Body of pancreas (tissue), 4 donors: ENCODE results near the gene PSEN1. TPM values are rescaled to one million over a fixed set of nuclear protein-coding genes. Genes with fewer than 3 reads are reported as not detected.

Experiments
- ATAC-seq: fragments of 150-250 bp; one replicate; pipeline ENCODE4 v1.9.1; 2016
- DNase-seq, 4 donors: peaks; one replicate each; pipeline ENCODE4 v3.0.0-alpha.2; 2019
- H3K27ac ChIP-seq, 4 donors: fragments of 200-600 bp; sonication (generic); 1 replicate in 3 of 4; 2 replicates in 1 of 4; pipeline versions ENCODE4 v1.5.1 to v1.6.1; 2016 to 2019; ENCODE audit warnings: mild to moderate bottlenecking in 1 of 4, mixed read lengths in 1 of 4, moderate library complexity in 1 of 4
- H3K27me3 ChIP-seq, 2 donors: fragments of 200-600 bp; sonication (generic); one replicate each; pipeline ENCODE4 v1.6.0; 2016; ENCODE audit warnings: mild to moderate bottlenecking in 1 of 2
- H3K36me3 ChIP-seq, 2 donors: fragments of 200-600 bp; sonication (generic); replicated peaks in 1 of 2; 2 replicates each; pipeline ENCODE4 v1.5.1; 2016; ENCODE audit warnings: low read depth in 2 of 2; ENCODE audit not compliant: insufficient read depth in 1 of 2
- H3K4me1 ChIP-seq: fragments of 200-600 bp; sonication (generic); one replicate; pipeline ENCODE4 v1.6.0; 2016
- H3K4me3 ChIP-seq, 2 donors: fragments of 200-600 bp; sonication (generic); 1 replicate in 1 of 2; 2 replicates in 1 of 2; pipeline ENCODE4 v1.5.1; 2016 to 2019
- H3K9me3 ChIP-seq, 3 donors: fragments of 200-600 bp; sonication (generic); 1 replicate in 2 of 3; 2 replicates in 1 of 3; pipeline ENCODE4 v1.5.1; 2016
- POLR2A ChIP-seq, 3 donors: fragments of 450-650 bp; IDR thresholded peaks; one replicate each; pipeline ENCODE4 v1.6.1; 2016; ENCODE audit warnings: antibody characterized with exemption in 3 of 3, mild to moderate bottlenecking in 2 of 3
- WGBS, 2 donors: methylation state at CpG; one replicate each; pipeline ENCODE4 v1.1.5; 2017; 5-methylcytosine and 5-hydroxymethylcytosine counted together
- intact Hi-C: fragments of 100-400 bp; cut with DNase I; formaldehyde crosslinking; loops from one replicate; pipeline ENCODE4 v1.15.1; 2023
- total RNA-seq, 2 donors: library from RNA; depleted of rRNA; stranded (reverse); fragments of >200 nt; gene quantifications; one replicate each; pipeline ENCODE4 v1.1.0, GENCODE V29; 2016
- TF ChIP-seq, protein P1 (sequence below), 7 experiments: fragments of 450-650 bp in 4 of 7; fragments of 200-600 bp in 3 of 7; sonication (generic) in 3 of 7; IDR thresholded peaks; one replicate each; pipeline ENCODE4 v1.5.1; 2016 to 2019; ENCODE audit warnings: antibody characterized with exemption in 7 of 7

PSEN1 gene
- total RNA-seq, 2 donors from 2014 or later, result 14.2 to 21.8 TPM

DNA sequence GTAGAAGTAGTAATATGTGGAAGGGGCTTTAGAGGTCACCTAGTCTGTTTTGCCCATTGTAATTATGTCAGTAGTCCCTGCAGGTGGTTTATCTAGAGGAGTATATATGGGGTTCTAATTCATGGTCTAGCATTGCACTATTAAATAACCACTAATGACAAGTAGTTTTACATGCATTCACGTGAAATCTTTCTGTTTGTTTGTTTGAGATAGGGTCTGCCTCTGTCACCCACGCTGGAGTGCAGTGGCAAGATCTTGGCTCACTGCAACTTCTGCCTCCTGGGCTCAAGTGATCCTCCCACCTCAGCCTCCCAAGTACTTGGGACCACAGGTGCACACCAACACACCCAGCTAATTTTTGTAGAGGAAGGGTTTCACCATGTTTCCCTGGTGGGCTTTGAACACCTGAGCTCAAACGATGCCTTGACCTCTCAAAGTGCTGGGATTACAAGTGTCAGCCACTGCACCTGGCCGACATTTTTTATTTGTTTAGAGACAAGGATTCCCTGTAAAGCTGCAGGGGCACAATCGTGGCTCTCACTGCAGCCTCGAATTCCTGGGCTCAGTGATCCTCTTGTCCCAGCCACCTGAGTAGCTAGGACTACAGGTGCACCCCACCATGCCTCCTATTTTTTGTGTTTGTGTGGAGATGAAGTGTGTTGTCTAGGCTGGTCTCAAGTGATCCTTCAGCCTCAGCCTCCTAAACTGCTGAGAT lies 12.0 kb upstream of the PSEN1 start:
- Histone ChIP-seq H3K36me3 (peaks cover 0 to 4% of the 10 kb centered on the region in 2 donors), H3K27me3 (no peaks in the 10 kb centered on the region), H3K4me3 (no peak overlapping the region), H3K4me1 (no peaks in the 10 kb centered on the region), H3K27ac (no peak overlapping the region), H3K9me3 (no peaks in the 10 kb centered on the region)
- intact Hi-C loops, result no loop called here
- DNase-seq (no peak), ATAC-seq (no peak)
- TF ChIP-seq POLR2A (IDR thresholded peaks at IDR 0.05), result no peak
- 43 to 64% methylated on average over 6 of the region's 6 CpGs for WGBS, 2 donors

GRCh38 chr14:73125169-73125588 lies 11.1 kb upstream of the PSEN1 start:
- intact Hi-C loops, result no loop called here
- TF ChIP-seq POLR2A (IDR thresholded peaks at IDR 0.05), result no peak
- TF ChIP-seq, protein P1, sequence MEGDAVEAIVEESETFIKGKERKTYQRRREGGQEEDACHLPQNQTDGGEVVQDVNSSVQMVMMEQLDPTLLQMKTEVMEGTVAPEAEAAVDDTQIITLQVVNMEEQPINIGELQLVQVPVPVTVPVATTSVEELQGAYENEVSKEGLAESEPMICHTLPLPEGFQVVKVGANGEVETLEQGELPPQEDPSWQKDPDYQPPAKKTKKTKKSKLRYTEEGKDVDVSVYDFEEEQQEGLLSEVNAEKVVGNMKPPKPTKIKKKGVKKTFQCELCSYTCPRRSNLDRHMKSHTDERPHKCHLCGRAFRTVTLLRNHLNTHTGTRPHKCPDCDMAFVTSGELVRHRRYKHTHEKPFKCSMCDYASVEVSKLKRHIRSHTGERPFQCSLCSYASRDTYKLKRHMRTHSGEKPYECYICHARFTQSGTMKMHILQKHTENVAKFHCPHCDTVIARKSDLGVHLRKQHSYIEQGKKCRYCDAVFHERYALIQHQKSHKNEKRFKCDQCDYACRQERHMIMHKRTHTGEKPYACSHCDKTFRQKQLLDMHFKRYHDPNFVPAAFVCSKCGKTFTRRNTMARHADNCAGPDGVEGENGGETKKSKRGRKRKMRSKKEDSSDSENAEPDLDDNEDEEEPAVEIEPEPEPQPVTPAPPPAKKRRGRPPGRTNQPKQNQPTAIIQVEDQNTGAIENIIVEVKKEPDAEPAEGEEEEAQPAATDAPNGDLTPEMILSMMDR (IDR thresholded peaks at IDR 0.05), result no peak
- DNase-seq (no peak), ATAC-seq (no peak)
- Histone ChIP-seq H3K9me3 (no peaks in the 10 kb centered on the region), H3K27me3 (no peaks in the 10 kb centered on the region), H3K36me3 (peaks cover 0 to 4% of the 10 kb centered on the region in 2 donors), H3K4me3 (no peak overlapping the region), H3K27ac (no peak overlapping the region), H3K4me1 (no peaks in the 10 kb centered on the region)
- 62 to 83% methylated on average over 5 of the region's 5 CpGs for WGBS, 2 donors

DNA sequence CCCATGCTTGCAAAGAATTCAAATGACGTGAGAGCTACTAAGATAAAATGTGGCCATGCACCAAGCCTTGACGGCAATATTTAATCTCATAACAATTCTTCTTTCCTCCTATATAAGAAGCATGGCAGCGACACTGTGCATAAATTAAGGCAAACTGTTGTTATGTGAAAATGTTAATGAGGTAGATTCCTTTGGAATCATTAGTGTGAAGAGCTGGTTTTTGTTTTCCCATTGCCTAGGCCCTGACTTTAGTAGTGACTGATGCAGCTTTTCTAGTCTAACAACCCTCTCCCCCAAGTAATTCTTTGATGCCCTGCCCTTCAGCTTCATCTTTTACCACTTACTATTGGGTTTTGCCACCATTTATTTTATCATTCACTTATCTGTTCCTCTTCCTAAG lies 10.6 kb upstream of the PSEN1 start:
- H3K4me3 ChIP-seq, result no peak overlapping the region
- intact Hi-C loops, result no loop called here
- H3K27ac ChIP-seq, result no peak overlapping the region
- no peaks in the 10 kb centered on the region for H3K9me3 ChIP-seq
- TF ChIP-seq, protein P1 (IDR thresholded peaks at IDR 0.05), result no peak
- TF ChIP-seq POLR2A (IDR thresholded peaks at IDR 0.05), result no peak
- peaks cover 0 to 4% of the 10 kb centered on the region in 2 donors for H3K36me3 ChIP-seq
- ATAC-seq, result no peak
- DNase-seq, result no peak
- no peaks in the 10 kb centered on the region for H3K27me3 ChIP-seq
- WGBS, 2 donors, result 88 to 89% methylated on average over 3 of the region's 3 CpGs
- H3K4me1 ChIP-seq, result no peaks in the 10 kb centered on the region

- DNase-seq (no peak), ATAC-seq (no peak)
- peaks cover 14% of the 10 kb centered on the region for H3K4me1 ChIP-seq
- TF ChIP-seq, protein P1 (IDR thresholded peaks at IDR 0.05), result no peak
- TF ChIP-seq POLR2A (IDR thresholded peaks at IDR 0.05), result no peak
- H3K36me3 ChIP-seq, result no peaks in the 10 kb centered on the region
- no peaks in the 10 kb centered on the region for H3K27me3 ChIP-seq
- no peak overlapping the region for H3K4me3 ChIP-seq
- 98 to 99% methylated on average over 3 of the region's 3 CpGs for WGBS, 2 donors
- intact Hi-C loops, result no loop called here
- no peaks in the 10 kb centered on the region for H3K9me3 ChIP-seq
- H3K27ac ChIP-seq, result no peak overlapping the region
These were observed 2.5 kb upstream of the PSEN1 start for GRCh38 chr14:73133795-73134194.

GRCh38 chr14:73136085-73136386 lies 271 bp upstream of the PSEN1 start:
- DNase-seq (no peak), ATAC-seq (no peak)
- TF ChIP-seq POLR2A (IDR thresholded peaks at IDR 0.05), result no peak
- TF ChIP-seq, protein P1 (IDR thresholded peaks at IDR 0.05), result no peak
- 1 to 2% methylated on average over 8 to 16 of the region's 16 CpGs for WGBS, 2 donors
- H3K36me3 ChIP-seq, result no peaks in the 10 kb centered on the region
- peak overlapping the region; percentile 83 to 96 for H3K4me3 ChIP-seq
- intact Hi-C loops, result no loop called here
- no peaks in the 10 kb centered on the region for H3K9me3 ChIP-seq
- H3K4me1 ChIP-seq, result peaks cover 19% of the 10 kb centered on the region
- no peaks in the 10 kb centered on the region for H3K27me3 ChIP-seq
- H3K27ac ChIP-seq, result peak overlapping the region; percentile 86 to 98 (median 90)
